ENCODE measurements around the gene SLC30A4.

DNA sequence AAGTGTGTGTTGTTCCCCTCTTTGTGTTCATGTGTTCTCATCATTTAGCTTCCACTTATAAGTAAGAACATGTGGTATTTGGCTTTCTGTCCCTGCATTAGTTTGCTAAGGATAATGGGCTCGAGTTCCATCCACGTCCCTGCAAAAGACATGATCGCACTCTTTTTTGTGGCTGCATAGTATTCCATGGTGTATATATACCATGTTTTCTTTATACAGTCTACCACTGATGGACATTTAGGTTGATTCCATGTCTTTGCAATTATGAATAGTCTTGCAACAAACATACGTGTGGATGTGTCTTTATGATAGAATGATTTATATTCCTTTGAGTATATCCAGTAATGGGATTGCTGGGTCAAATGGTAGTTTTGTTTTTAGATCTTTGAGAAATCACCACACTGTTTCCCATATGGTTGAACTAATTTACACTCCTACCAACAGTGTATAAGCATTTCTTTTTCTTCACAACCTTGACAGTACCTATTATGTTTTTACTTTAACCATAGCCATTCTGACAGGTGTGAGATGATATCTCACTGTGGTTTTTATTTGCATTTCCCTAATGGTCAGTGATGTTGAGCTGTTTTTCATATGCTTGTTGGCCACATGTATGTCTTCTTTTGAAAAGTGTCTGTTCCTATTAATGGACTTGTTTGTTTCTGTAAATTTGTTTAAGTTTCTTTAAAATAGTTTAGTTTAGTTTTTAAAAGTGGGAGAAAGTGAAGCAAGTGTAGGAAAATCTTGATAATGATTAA lies 21.9 kb upstream of the SLC30A4 start:
- TF ChIP-seq, protein P1, sequence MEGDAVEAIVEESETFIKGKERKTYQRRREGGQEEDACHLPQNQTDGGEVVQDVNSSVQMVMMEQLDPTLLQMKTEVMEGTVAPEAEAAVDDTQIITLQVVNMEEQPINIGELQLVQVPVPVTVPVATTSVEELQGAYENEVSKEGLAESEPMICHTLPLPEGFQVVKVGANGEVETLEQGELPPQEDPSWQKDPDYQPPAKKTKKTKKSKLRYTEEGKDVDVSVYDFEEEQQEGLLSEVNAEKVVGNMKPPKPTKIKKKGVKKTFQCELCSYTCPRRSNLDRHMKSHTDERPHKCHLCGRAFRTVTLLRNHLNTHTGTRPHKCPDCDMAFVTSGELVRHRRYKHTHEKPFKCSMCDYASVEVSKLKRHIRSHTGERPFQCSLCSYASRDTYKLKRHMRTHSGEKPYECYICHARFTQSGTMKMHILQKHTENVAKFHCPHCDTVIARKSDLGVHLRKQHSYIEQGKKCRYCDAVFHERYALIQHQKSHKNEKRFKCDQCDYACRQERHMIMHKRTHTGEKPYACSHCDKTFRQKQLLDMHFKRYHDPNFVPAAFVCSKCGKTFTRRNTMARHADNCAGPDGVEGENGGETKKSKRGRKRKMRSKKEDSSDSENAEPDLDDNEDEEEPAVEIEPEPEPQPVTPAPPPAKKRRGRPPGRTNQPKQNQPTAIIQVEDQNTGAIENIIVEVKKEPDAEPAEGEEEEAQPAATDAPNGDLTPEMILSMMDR (IDR thresholded peaks at IDR 0.05) = no peak
- no peak for TF ChIP-seq POLR2A (IDR thresholded peaks at IDR 0.05)
- TF ChIP-seq POLR2AphosphoS5 (IDR thresholded peaks at IDR 0.05) = no peak

Data from prostate gland (tissue), 2 donors.